ENCODE measurements around the gene RIPPLY3.

RIPPLY3 gene, protein sequence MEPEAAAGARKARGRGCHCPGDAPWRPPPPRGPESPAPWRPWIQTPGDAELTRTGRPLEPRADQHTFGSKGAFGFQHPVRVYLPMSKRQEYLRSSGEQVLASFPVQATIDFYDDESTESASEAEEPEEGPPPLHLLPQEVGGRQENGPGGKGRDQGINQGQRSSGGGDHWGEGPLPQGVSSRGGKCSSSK

DNA sequence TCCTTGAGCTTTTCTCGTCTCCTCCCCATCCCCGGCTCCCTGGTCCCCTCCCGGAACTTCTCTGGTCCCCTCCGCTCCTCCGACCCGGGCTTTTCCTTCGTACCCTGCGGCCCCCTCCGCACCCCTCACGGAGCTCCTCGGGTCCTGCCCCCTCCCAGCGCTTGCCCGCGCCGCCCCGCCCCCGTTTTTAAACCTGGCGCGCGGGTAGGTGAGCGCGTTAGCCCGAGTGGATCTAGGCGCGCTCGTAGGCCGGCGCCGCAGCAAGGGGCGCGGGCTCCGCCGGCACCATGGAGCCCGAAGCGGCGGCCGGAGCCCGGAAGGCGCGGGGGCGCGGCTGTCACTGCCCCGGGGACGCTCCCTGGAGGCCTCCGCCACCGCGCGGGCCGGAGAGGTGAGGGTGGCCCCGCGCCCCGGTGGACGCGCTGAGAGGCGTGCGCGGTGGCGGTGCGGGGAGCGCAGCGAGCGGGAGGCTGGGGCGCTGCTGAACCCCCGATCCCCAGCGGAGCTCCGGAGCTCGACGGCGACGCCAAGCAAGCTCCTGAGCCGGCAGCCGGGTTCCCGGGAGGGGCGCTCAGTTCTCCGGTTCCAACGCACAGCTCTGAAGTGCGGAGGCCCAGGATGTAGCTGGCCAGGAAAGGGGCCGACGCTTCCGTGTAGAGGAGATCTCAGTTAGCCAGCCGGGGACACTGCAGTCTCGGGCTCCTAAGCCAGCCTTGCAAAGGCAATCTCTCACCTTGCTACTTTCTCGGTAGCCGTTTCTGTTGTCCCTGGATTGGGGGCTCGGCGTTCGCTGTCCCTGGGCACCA is at the start of gene RIPPLY3:
TSS of gene RIPPLY3 (plus strand) at position 217 of the 806 bp plus-strand sequence. CDS start at position 288, 71 bp downstream.
- DNase-seq (ENCODE audit: low read depth) = no peak

GRCh38 chr21:36959020-36959835 is 47.3 kb upstream of the RIPPLY3 start:
- no peak for DNase-seq (ENCODE audit: low read depth)

DNA sequence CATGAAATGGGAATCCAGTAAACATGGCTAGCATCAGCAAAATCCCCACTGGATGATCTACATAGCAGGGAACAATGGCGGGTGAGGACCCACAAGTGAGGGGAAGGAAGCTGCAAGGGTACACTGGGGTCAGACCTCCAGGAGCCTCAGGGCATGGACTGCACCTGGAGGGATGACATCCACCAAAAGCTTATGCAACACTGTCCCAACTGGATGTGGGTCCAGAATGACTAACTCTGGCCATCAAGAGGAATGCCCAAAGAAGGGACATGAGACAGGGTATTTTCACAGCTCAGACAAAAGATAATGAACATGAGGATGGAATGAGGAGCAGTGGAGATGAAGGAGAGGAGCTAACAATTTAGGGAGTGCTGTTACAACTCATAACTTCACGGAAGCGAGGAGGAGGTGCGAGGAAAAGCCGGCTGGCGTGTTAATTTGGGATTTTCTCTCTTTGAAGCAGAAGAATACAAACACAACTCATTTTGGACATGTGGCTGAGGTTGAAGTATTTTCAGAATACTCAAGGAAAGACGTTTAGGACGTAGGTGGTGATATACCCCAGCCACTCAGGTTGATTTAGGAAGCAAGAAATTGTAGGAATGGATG is 45.7 kb upstream of the RIPPLY3 start:
- DNase-seq (ENCODE audit: low read depth) = no peak

DNA sequence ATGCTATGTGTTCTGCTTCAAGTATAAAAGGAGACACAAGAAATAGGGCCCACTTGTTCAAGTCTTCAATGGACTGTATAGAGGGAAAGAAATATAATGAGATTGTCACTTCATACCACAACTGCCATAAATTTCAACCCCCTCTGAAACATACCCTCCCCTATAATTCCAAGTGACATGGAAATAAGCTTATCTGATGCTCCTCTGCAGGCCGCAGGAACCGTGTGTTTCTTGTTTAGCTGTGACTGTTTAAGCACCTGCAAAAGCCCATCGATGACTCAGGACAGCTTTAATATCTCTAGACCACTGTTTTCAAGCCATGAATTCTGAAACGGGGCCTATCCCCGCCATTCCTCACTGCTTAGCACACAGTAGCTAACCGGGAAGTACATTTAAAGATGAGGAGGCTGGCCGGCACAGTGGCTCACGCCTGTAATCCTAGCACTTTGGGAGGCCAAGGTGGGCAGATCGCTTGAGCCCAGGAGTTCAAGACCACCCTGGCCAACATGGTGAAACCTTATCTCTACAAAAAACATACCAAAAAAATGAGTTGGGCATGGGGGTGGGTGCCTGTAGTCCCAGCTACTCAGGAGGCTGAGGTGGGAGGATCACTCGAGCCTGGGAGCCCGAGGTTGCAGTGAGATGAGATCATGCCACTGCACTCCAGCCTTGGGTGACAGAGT is 44.3 kb upstream of the RIPPLY3 start:
- DNase-seq (ENCODE audit: low read depth) = no peak

DNA sequence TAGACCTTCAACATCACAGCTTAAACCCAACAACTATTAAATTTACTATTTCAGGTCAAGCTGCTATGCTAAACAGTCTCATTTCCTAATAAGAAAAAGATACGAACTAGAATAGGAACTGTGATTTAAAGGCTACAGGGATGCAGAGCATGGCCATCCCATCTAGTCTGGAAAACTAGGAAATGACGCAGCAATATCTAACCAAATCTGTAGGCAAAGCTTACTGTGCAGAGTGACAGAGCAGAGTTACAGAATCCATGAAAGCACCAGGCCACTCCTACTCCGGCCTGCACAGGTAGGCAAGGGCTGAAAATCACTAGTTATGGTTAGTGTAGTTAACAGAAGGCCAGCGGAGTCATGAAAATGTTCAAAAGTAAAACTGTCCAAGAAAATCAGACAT is 42.1 kb upstream of the RIPPLY3 start:
- DNase-seq (ENCODE audit: low read depth) = no peak

GRCh38 chr21:36964827-36965719 is 41.4 kb upstream of the RIPPLY3 start:
- DNase-seq (ENCODE audit: low read depth) = no peak

GRCh38 chr21:36965720-36966065 is 40.8 kb upstream of the RIPPLY3 start:
- no peak for DNase-seq (ENCODE audit: low read depth)

DNA sequence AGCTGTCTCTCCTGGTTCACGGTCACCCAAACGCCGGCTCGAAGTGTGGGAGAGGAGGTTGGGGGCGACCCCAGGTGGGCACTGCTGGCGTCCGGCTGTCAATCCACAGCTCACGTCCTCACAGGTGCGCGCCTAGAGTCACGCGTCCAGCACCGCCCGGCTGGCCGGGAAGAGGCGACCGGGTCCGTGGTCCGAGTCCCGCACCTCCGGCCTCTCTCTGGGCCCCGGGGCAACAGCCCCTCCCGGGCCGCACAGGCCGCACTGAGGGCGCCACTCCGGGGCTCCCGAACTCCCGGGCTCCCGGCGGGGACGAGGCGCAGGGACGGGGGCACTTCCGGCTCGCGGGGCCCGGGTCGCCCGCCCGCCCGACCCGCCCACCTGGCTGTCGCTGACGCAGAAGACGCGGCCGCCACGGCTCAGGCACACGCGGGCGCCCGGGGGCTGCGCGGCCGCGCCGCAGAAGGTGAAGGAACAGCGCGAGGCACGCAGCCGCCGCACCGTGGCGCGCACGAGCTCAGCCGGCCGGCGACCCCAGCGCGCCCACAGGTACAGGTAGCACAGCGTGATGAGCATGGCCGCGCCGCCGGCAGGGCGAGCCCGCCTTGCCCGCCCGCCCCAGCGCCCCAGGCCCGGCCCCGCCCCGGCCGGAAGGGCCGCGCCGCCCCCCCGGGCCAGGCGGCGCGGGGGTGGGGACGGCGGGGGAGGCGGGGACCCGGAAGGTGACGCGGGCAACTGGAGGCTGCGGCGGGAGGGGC is 40.3 kb upstream of the RIPPLY3 start, which contains the start of gene HLCS:
TSS of gene HLCS (minus strand) at position 604 of the 755 bp plus-strand sequence. CDS start at position 573, 31 bp downstream.
- DNase-seq (ENCODE audit: low read depth) = peak; percentile 65

DNA sequence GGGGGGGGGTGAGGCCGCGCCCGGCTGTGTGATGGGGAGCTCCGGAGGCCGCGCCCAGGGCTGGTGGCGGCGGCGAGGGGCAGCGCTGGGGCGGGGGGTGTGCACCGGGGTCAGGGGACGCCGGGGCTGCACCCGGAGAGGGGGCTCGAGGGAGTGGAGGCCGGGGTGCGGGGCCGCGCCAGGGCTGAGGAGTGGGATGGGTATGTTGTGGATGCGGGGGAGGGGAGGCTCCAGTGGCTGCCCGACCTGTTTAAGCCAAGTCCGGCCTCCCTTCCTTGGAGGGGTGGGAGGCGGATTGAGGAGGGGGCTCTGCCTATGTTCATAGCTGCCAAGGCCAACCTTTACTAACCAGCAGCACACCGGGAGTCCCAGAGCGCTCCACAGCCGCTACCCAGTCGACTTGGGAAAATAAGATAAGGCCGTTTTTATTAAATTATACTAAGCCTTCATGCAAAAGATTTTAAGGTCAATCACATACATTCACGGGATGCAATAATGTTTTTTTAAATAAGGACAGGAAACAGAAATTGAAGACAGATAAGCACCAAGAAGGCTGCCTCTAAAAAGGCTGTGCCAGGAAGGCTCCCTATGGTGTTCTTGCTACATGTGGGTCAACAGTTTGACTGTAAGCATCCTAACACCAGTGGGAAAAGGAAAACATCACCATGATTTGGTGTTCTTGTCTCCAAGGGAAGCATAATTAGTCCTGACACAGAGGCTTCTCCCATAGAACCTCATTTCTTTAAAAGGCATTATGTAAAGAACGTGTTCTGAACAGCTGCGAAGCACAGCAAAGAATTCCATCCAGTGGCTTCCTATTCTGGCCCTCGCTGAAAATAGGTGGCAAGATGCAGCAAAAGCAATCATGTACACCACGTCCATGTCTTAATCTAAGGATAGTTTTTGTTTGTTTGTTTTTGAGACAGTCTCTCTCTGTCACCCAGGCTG is 39.4 kb upstream of the RIPPLY3 start:
- DNase-seq (ENCODE audit: low read depth) = no peak

GRCh38 chr21:36968414-36968813 is 38.1 kb upstream of the RIPPLY3 start:
- DNase-seq (ENCODE audit: low read depth) = no peak

DNA sequence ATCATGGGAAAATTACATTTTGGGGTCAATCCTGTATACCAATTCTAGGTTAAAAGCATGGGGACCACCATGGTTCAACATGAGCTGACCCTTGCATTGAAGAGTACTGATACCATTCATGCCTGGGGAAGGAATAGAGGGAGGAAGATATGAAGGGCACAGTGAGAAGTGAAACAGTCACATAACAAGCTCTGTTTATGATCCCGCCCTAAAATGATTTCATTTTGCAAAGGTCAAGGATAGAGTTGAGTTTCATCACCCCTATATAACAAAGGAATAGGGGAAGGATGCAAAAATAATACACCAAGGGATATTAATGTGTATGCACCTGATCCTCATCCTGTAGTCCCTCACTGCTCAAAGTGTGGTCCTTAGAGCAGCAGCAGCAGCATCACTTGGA is 37.5 kb upstream of the RIPPLY3 start:
- no peak for DNase-seq (ENCODE audit: low read depth)

- DNase-seq (ENCODE audit: low read depth) = no peak
Observed at GRCh38 chr21:36973986-36974850, 32.3 kb upstream of the RIPPLY3 start.

DNA sequence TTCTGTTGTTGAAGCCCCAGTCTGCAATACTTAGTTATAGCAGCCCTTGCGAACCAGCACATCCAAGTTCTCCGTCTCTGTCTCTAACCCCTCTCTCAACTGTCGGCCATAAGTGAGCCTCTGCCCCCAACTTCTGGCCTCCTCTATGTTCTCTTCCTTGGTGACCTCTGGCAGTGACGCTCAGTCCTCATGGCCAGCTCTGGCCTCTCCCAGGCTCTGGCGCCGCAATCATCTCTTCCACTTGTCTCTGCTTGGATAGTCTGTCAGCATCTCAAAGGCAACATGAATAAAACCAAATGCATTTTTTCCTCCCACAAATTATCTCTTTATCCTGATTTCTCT is 31.7 kb upstream of the RIPPLY3 start:
- no peak for DNase-seq (ENCODE audit: low read depth)

DNA sequence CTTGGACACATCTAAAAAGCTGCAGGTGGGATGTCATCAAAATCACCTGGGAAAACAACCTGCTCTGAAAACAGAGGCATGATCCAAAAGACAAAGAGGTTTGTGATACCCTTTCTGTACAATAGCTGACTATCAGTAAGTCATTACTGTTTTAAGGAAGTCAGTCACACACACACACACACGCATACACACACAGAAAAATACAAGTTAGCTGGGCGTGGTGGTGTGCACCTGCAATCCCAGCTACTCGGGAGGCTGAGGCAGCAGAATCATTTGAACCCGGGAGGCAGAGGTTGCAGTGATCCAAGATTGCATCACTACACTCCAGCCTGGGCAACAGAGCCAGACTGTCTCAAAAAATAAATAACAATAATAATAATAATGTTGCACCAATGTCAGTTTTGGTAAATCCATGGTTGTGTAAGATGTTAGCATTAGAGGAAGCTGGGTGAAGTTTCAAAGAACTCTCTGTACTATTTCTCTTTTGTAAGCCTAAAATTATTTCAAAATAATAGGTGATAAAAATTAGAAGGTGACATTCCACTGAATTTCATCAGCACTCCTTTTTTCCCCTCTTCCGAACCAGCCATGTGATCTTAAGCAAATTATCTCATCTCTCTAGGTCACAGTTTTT is 30.2 kb upstream of the RIPPLY3 start:
- no peak for DNase-seq (ENCODE audit: low read depth)

DNA sequence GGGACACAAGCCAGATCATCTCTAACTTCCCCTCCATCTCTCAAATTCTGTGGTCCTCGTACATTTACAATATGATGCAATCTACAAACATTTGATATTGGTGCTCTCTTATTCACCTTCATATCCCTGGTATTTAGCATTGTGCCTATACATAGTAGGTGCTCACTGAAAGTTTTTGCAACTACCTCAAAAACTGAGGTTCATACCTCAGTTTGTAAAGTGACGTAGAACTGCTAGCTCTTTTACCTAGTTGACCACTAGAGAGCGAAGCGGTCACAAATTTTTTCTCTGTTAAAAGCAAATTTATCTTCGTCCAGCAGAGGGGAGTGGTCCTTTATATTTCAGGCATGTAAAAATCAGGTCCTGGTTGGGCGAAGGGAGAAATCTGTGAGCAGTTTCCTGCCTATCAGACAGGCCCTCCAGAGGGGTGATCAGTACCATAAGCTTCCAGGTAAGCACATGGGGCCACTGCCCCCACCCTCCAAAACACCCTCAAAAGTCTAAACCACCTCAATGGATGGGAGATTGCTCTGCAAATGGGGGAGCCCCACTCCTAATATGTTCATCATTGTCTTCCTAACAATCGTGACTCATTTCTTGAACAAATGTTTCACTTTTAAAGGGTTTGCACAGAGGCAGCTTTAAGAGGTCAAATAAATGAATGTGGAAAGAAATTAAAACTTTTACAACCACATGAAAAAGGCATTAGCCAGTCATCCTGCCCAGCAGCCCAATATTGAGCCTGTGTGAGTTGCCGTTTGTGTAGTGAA is 29.4 kb upstream of the RIPPLY3 start:
- DNase-seq (ENCODE audit: low read depth) = no peak

- DNase-seq (ENCODE audit: low read depth) = no peak
Observed at GRCh38 chr21:36980280-36981048, 26.0 kb upstream of the RIPPLY3 start.

All from activated T-helper 9 cell treated with anti-CD3 and anti-CD28 coated beads, Interleukin-2, amount 50 U/mL, for 16 hours (primary cell).